HCT116 (cell line): ENCODE data around the gene LAMC2. TPM values are rescaled to one million over a fixed set of nuclear protein-coding genes. Genes with fewer than 3 reads are reported as not detected.

Experiments
- ATAC-seq: fragments of 200-7000 bp; cut with Tn5 transposase; 2 replicates; pipeline ENCODE4 v1.9.1; 2020; ENCODE audit warnings: mild to moderate bottlenecking, moderate library complexity
- BruUV-seq: library from RNA; stranded (reverse); fragments of 400-500 nt; replicated peaks from 2 replicates; lab custom pipeline; 2021; lab: Mats Ljungman, UMichigan
- CTCF ChIA-PET: fragments of 300-600 bp; sonication (Branson Sonifier 250); formaldehyde crosslinking; loops from one replicate; lab custom pipeline; 2021; ENCODE audit warnings: antibody characterized with exemption; lab: Charles Lee
- POLR2A ChIA-PET: fragments of 300-600, 350-600 bp; sonication (Branson Sonifier 250); formaldehyde crosslinking; loops from one replicate; lab custom pipeline; 2021; ENCODE audit warnings: antibody characterized with exemption; lab: Charles Lee
- RAD21 ChIA-PET, 2 experiments: fragments of 300-600 bp; sonication (Branson Sonifier 250); formaldehyde crosslinking; loops; one replicate each; lab custom pipeline; 2023; ENCODE audit warnings: low total read pairs in 2 of 2; ENCODE audit not compliant: uncharacterized antibody in 2 of 2, unreplicated experiment in 2 of 2, low non-redundant PET in 1 of 2; lab: Charles Lee
- DNase-seq: peaks from one replicate; pipeline ENCODE4 v3.0.0-alpha.2; 2010; ENCODE audit warnings: low read depth, low spot score
- H2AFZ ChIP-seq: fragments of 200-600 bp; shearing (Covaris generic), sonication (generic); 2 replicates; pipeline ENCODE4 v1.6.1; 2017; ENCODE audit warnings: low read depth, mixed run types, mixed read lengths, antibody characterized with exemption, low read length; ENCODE audit not compliant: poor library complexity, severe bottlenecking
- H3K27ac ChIP-seq: 2 replicates; pipeline ENCODE4 v1.5.1; 2012; ENCODE audit warnings: low read depth, low read length
- H3K27me3 ChIP-seq: fragments of 200-600 bp; sonication (generic); 2 replicates; pipeline ENCODE4 v1.6.1; 2016; ENCODE audit warnings: mixed run types, low read length, mixed read lengths; ENCODE audit not compliant: insufficient read depth
- H3K36me3 ChIP-seq, 2 experiments: fragments of 200-500 bp in 1 of 2; fragments of 200-600 bp in 1 of 2; sonication (Bioruptor generic) in 1 of 2; sonication (generic) in 1 of 2; 2 replicates each; pipeline versions ENCODE4 v1.5.1 to v1.6.1; 2014 to 2016; ENCODE audit warnings: low read length in 2 of 2, inconsistent platforms in 1 of 2, mixed read lengths in 1 of 2, mixed run types in 1 of 2; ENCODE audit not compliant: insufficient read depth in 2 of 2, control insufficient read depth in 1 of 2
- H3K4me1 ChIP-seq, 2 experiments: fragments of 200-600 bp in 1 of 2; sonication (generic) in 1 of 2; 2 replicates each; pipeline versions ENCODE4 v1.5.1 to v1.6.1; 2012 to 2017; ENCODE audit warnings: low read length in 2 of 2, inconsistent platforms in 1 of 2, mild to moderate bottlenecking in 1 of 2, mixed read lengths in 1 of 2, mixed run types in 1 of 2, moderate library complexity in 1 of 2; ENCODE audit not compliant: insufficient read depth in 2 of 2, control insufficient read depth in 1 of 2
- H3K4me2 ChIP-seq: fragments of 200-600 bp; sonication (generic); 2 replicates; pipeline ENCODE4 v1.6.1; 2017; ENCODE audit warnings: mixed run types, low read length, mixed read lengths
- H3K4me3 ChIP-seq, 2 experiments: fragments of 200-600 bp in 1 of 2; sonication (generic) in 1 of 2; replicated peaks in 1 of 2; 2 replicates each; pipeline ENCODE4 v1.5.1; 2011 to 2016; ENCODE audit warnings: low read length in 2 of 2, control low read depth in 1 of 2, low read depth in 1 of 2, mild to moderate bottlenecking in 1 of 2, mixed read lengths in 1 of 2, mixed run types in 1 of 2
- H3K79me2 ChIP-seq: fragments of 200-600 bp; sonication (generic); 2 replicates; pipeline ENCODE4 v1.6.1; 2017; ENCODE audit warnings: mild to moderate bottlenecking, mixed run types, low read length, moderate library complexity, mixed read lengths; ENCODE audit not compliant: insufficient read depth
- H3K9ac ChIP-seq: fragments of 200-600 bp; sonication (generic); 2 replicates; pipeline ENCODE4 v1.6.1; 2016; ENCODE audit warnings: low read length, mixed read lengths
- H3K9me2 ChIP-seq: fragments of 200-600 bp; sonication (generic), shearing (Covaris generic); 2 replicates; pipeline ENCODE4 v1.6.1; 2017; ENCODE audit warnings: mixed run types, mild to moderate bottlenecking, moderate library complexity; ENCODE audit not compliant: insufficient read depth
- H3K9me3 ChIP-seq, 2 experiments: fragments of 200-500 bp in 1 of 2; fragments of 200-600 bp in 1 of 2; sonication (Bioruptor generic) in 1 of 2; sonication (generic) in 1 of 2; 2 replicates each; pipeline ENCODE4 v1.6.1; 2014 to 2017; ENCODE audit warnings: low read length in 2 of 2, mixed read lengths in 2 of 2, inconsistent platforms in 1 of 2, low read depth in 1 of 2, mild to moderate bottlenecking in 1 of 2, mixed run types in 1 of 2, moderate library complexity in 1 of 2; ENCODE audit not compliant: control insufficient read depth in 1 of 2, insufficient read depth in 1 of 2
- H4K20me1 ChIP-seq: fragments of 200-600 bp; sonication (generic), shearing (Covaris generic); 2 replicates; pipeline ENCODE4 v1.6.1; 2017; ENCODE audit warnings: mixed run types, mild to moderate bottlenecking, moderate library complexity; ENCODE audit not compliant: insufficient read depth
- CBX3 ChIP-seq: IDR thresholded peaks from 2 replicates; pipeline ENCODE4 v1.6.1; 2012; ENCODE audit warnings: low read depth
- CEBPB ChIP-seq: IDR thresholded peaks from 2 replicates; pipeline ENCODE4 v1.6.1; 2012; ENCODE audit warnings: low read depth
- EGR1 ChIP-seq: IDR thresholded peaks from 2 replicates; pipeline ENCODE4 v1.6.1; 2012; ENCODE audit warnings: low read depth
- EZH2 ChIP-seq: fragments of 200-600 bp; sonication (generic); IDR thresholded peaks from 2 replicates; pipeline ENCODE4 v1.6.1; 2017; ENCODE audit warnings: antibody characterized with exemption, mixed run types
- EZH2phosphoT487 ChIP-seq: fragments of 200-600 bp; IDR thresholded peaks from 2 replicates; pipeline ENCODE4 v1.6.1; 2018; ENCODE audit warnings: antibody characterized with exemption, borderline replicate concordance
- FOSL1 ChIP-seq: IDR thresholded peaks from 2 replicates; pipeline ENCODE4 v1.6.1; 2012; ENCODE audit warnings: low read depth
- JUND ChIP-seq: IDR thresholded peaks from 2 replicates; pipeline ENCODE4 v1.6.1; 2012
- POLR2AphosphoS5 ChIP-seq: IDR thresholded peaks from 2 replicates; pipeline ENCODE4 v1.6.1; 2011; ENCODE audit warnings: mild to moderate bottlenecking, low read depth, low read length, moderate library complexity
- SP1 ChIP-seq: IDR thresholded peaks from 2 replicates; pipeline ENCODE4 v1.6.1; 2012; ENCODE audit warnings: low read depth
- ZFX ChIP-seq: fragments of 450-650 bp; IDR thresholded peaks from 2 replicates; pipeline ENCODE4 v1.6.1; 2017
- intact Hi-C: fragments of 100-400 bp; cut with micrococcal nuclease; formaldehyde crosslinking; loops from 2 replicates; pipeline ENCODE4 v1.10.0; 2022
- total RNA-seq: library from RNA; stranded (reverse); gene quantifications from one replicate; pipeline ENCODE4 v1.2.1, GENCODE V29; 2021; ENCODE audit not compliant: unreplicated experiment
- TF ChIP-seq, protein P1 (sequence below): IDR thresholded peaks from 2 replicates; pipeline ENCODE4 v1.6.1; 2011; ENCODE audit warnings: mild to moderate bottlenecking, low read length, moderate library complexity; ENCODE audit not compliant: insufficient replicate concordance; ENCODE audit errors: extremely low read depth
- TF ChIP-seq, protein P2 (sequence below): IDR thresholded peaks from 2 replicates; pipeline ENCODE4 v1.6.1; 2012; ENCODE audit warnings: low read depth
- TF ChIP-seq, protein P3 (sequence below): IDR thresholded peaks from 2 replicates; pipeline ENCODE4 v1.6.1; 2012

LAMC2 gene
- total RNA-seq, 1 experiment from 2014 or later = 22.2 TPM

DNA sequence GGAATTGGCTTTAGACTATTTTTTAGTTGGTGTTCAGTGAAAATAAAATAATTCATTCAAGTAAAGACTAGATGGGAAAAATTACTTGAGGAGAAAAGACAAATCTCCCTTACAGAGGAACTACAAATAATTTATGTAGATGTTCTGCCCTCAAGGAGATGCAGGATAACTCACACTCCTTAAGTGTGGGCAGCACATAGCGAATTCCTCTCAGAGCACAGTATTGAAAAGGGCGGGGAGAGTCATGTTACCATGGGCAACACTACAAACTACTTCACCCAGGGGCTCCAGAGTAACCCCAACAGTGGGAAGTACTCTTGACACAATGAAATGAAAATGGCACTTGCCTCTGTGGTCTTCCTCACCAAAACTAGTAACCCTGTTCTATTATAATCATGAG lies 20.6 kb upstream of the LAMC2 start (continued):
- TF ChIP-seq, protein P1, sequence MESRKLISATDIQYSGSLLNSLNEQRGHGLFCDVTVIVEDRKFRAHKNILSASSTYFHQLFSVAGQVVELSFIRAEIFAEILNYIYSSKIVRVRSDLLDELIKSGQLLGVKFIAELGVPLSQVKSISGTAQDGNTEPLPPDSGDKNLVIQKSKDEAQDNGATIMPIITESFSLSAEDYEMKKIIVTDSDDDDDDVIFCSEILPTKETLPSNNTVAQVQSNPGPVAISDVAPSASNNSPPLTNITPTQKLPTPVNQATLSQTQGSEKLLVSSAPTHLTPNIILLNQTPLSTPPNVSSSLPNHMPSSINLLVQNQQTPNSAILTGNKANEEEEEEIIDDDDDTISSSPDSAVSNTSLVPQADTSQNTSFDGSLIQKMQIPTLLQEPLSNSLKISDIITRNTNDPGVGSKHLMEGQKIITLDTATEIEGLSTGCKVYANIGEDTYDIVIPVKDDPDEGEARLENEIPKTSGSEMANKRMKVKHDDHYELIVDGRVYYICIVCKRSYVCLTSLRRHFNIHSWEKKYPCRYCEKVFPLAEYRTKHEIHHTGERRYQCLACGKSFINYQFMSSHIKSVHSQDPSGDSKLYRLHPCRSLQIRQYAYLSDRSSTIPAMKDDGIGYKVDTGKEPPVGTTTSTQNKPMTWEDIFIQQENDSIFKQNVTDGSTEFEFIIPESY = no peak
- no peak for TF ChIP-seq FOSL1
- no peak for TF ChIP-seq CBX3
- TF ChIP-seq POLR2AphosphoS5 = no peak
- TF ChIP-seq CEBPB = no peak
- TF ChIP-seq, protein P2, sequence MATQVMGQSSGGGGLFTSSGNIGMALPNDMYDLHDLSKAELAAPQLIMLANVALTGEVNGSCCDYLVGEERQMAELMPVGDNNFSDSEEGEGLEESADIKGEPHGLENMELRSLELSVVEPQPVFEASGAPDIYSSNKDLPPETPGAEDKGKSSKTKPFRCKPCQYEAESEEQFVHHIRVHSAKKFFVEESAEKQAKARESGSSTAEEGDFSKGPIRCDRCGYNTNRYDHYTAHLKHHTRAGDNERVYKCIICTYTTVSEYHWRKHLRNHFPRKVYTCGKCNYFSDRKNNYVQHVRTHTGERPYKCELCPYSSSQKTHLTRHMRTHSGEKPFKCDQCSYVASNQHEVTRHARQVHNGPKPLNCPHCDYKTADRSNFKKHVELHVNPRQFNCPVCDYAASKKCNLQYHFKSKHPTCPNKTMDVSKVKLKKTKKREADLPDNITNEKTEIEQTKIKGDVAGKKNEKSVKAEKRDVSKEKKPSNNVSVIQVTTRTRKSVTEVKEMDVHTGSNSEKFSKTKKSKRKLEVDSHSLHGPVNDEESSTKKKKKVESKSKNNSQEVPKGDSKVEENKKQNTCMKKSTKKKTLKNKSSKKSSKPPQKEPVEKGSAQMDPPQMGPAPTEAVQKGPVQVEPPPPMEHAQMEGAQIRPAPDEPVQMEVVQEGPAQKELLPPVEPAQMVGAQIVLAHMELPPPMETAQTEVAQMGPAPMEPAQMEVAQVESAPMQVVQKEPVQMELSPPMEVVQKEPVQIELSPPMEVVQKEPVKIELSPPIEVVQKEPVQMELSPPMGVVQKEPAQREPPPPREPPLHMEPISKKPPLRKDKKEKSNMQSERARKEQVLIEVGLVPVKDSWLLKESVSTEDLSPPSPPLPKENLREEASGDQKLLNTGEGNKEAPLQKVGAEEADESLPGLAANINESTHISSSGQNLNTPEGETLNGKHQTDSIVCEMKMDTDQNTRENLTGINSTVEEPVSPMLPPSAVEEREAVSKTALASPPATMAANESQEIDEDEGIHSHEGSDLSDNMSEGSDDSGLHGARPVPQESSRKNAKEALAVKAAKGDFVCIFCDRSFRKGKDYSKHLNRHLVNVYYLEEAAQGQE = no peak

DNA sequence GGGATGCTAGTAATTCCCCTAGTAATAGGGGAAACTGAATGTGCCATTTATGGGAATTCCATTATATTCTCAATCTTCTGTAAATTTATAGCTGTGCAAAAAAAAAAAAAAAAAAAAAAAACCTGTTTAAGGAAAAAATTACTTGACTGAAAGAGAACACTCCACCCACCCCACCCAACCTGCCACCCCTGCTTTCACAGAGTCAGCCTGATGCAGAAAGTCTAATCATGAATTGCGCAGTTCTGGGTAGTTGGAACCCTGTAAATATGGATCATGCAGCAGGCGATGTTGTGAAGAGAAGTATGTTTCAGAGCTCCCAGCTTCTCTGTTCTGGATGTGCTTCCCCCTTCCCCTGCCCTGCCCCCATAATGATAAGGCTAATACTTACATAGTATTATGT lies 19.6 kb upstream of the LAMC2 start:
- intact Hi-C loops = no loop called here
- CTCF ChIA-PET = interaction anchor here (0.6 kb wide), 1 partner anchor 1578 kb away, joined by 4 read pairs; no protein-coding TSS in a partner anchor
- RAD21 ChIA-PET = no interaction called here
- no peaks in the 10 kb centered on the region for H3K27me3 ChIP-seq
- no peak overlapping the region for H3K4me3 ChIP-seq
- no peak overlapping the region for H3K27ac ChIP-seq
- no peaks in the 10 kb centered on the region for H3K9me2 ChIP-seq
- TF ChIP-seq FOSL1 = no peak
- no peak for TF ChIP-seq JUND
- no peak for TF ChIP-seq EZH2phosphoT487
- TF ChIP-seq POLR2AphosphoS5 = no peak
- no peak for TF ChIP-seq EGR1
- no peak for TF ChIP-seq EZH2
- TF ChIP-seq, protein P3, sequence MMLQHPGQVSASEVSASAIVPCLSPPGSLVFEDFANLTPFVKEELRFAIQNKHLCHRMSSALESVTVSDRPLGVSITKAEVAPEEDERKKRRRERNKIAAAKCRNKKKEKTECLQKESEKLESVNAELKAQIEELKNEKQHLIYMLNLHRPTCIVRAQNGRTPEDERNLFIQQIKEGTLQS = no peak
- no peak for TF ChIP-seq SP1
- no peak for TF ChIP-seq ZFX
- no peak for TF ChIP-seq CBX3
- TF ChIP-seq, all 23 proteins: peak for 0
- H3K4me2 ChIP-seq = no peak overlapping the region
- peaks cover 30 to 44% of the 10 kb centered on the region in 2 experiments for H3K4me1 ChIP-seq
- H3K9me3 ChIP-seq = no peaks in the 10 kb centered on the region
- DNase-seq (no peak), ATAC-seq (no peak)
- no peaks in the 10 kb centered on the region for H3K79me2 ChIP-seq
- H3K9ac ChIP-seq = no peak overlapping the region
- no TSS peak for BruUV-seq
- H2AFZ ChIP-seq = no peak overlapping the region
- POLR2A ChIA-PET = no interaction called here
- no peaks in the 10 kb centered on the region for H3K36me3 ChIP-seq
- no peaks in the 10 kb centered on the region for H4K20me1 ChIP-seq
